ENCODE measurements around the gene ESR1. TPM values are rescaled to one million over a fixed set of nuclear protein-coding genes. Genes with fewer than 3 reads are reported as not detected.

ESR1 gene
- total RNA-seq, 4 donors from 2014 or later, result 0.83 to 1.8 (median 1.3) TPM

DNA sequence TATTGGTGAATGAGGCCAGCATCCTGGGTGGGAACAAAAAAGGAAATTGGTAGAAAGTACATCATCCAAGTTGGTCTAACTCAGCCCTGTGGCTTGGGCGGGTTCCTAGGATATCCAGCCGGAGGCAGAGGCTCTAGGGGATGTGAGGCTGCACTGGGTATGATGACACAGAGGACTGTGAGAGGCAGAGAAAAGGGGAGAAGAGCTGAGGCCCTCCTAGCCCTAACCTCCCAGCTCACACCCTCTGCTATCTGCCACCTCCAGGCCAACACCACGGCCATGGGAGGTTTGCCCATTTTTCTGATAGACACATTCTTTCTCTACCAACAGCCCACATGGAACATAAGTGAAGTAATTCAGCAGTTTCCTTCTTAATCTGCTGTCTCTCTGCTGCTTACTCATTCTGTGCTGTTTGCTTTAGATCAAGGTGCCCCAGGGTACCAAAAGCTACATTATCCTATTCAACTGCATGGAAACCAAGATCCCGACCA lies 284.4 kb downstream of the ESR1 start:
- peaks cover 0 to 16% (median 9%) of the 10 kb centered on the region in 4 donors for H3K4me1 ChIP-seq
- 87% methylated on average over 4 of the region's 4 CpGs for WGBS
- H3K27me3 ChIP-seq, result no peaks in the 10 kb centered on the region
- intact Hi-C loops (cut with DNase I), result no loop called here
- H3K27ac ChIP-seq (replicated peaks in 1 of 4), result no peak overlapping the region
- no peak for DNase-seq (ENCODE audit: extremely low spot score)
- TF ChIP-seq EP300 (IDR thresholded peaks at IDR 0.05) (no peak), POLR2AphosphoS5 (IDR thresholded peaks at IDR 0.05) (no peak), POLR2A (IDR thresholded peaks at IDR 0.05; ENCODE audit: low read depth) (no peak)
- TF ChIP-seq, protein P1, sequence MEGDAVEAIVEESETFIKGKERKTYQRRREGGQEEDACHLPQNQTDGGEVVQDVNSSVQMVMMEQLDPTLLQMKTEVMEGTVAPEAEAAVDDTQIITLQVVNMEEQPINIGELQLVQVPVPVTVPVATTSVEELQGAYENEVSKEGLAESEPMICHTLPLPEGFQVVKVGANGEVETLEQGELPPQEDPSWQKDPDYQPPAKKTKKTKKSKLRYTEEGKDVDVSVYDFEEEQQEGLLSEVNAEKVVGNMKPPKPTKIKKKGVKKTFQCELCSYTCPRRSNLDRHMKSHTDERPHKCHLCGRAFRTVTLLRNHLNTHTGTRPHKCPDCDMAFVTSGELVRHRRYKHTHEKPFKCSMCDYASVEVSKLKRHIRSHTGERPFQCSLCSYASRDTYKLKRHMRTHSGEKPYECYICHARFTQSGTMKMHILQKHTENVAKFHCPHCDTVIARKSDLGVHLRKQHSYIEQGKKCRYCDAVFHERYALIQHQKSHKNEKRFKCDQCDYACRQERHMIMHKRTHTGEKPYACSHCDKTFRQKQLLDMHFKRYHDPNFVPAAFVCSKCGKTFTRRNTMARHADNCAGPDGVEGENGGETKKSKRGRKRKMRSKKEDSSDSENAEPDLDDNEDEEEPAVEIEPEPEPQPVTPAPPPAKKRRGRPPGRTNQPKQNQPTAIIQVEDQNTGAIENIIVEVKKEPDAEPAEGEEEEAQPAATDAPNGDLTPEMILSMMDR (IDR thresholded peaks at IDR 0.05), result no peak
- no peaks in the 10 kb centered on the region for H3K9me3 ChIP-seq
- H3K36me3 ChIP-seq, result no peaks in the 10 kb centered on the region
- no peak overlapping the region for H3K4me3 ChIP-seq

DNA sequence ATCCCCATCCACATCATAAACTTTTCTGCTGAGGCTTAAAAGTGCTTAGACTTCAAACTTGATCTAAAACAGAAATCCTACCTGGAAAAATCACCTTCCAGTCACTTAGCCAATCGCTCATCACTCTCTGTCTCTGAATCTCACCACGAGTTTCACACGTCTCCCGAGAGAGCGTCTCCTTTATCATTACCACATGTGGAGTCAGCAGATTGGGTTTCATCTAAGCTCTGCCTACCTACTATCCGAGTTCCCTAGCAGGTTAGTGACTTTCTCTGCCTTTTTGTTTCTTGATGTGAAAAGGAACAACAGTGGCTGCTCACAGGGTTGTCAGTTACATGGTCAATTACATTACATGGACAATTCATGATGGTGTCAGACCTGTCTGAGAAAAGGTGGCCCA lies 286.2 kb downstream of the ESR1 start:
- TF ChIP-seq POLR2A (IDR thresholded peaks at IDR 0.05; ENCODE audit: low read depth) (no peak), EP300 (IDR thresholded peaks at IDR 0.05) (no peak), POLR2AphosphoS5 (IDR thresholded peaks at IDR 0.05) (no peak)
- TF ChIP-seq, protein P1 (IDR thresholded peaks at IDR 0.05), result no peak
- Histone ChIP-seq H3K36me3 (no peaks in the 10 kb centered on the region), H3K27me3 (no peaks in the 10 kb centered on the region), H3K27ac (replicated peaks in 1 of 4) (no peak overlapping the region), H3K9me3 (no peaks in the 10 kb centered on the region), H3K4me1 (peaks cover 0 to 16% (median 9%) of the 10 kb centered on the region in 4 donors), H3K4me3 (no peak overlapping the region)
- WGBS, result 70% methylated on average over 6 of the region's 6 CpGs
- no peak for DNase-seq (ENCODE audit: extremely low spot score)
- intact Hi-C loops (cut with DNase I), result no loop called here

DNA sequence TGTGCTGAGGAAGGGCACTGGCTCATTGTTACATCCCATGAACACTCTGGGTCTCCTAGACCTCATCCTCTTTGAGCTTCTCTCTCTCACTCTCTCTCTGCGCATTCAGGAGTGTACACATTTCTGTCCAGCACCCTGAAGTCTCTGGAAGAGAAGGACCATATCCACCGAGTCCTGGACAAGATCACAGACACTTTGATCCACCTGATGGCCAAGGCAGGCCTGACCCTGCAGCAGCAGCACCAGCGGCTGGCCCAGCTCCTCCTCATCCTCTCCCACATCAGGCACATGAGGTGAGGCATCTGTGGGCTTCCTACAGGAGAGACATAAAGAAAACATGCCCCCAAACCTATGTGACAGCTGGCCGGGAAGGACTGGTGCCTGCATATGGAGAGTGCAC lies 286.8 kb downstream of the ESR1 start:
- Histone ChIP-seq H3K4me1 (peaks cover 0 to 16% (median 9%) of the 10 kb centered on the region in 4 donors), H3K9me3 (no peaks in the 10 kb centered on the region), H3K27me3 (no peaks in the 10 kb centered on the region), H3K36me3 (no peaks in the 10 kb centered on the region), H3K4me3 (no peak overlapping the region), H3K27ac (replicated peaks in 1 of 4) (peak overlapping the region in 1 of 4 donors; percentile 59)
- 89% methylated on average over 2 of the region's 4 CpGs for WGBS
- TF ChIP-seq EP300 (IDR thresholded peaks at IDR 0.05), result no peak
- TF ChIP-seq POLR2A (IDR thresholded peaks at IDR 0.05; ENCODE audit: low read depth), result no peak
- no peak for TF ChIP-seq POLR2AphosphoS5 (IDR thresholded peaks at IDR 0.05)
- TF ChIP-seq, protein P1 (IDR thresholded peaks at IDR 0.05), result no peak
- no peak for DNase-seq (ENCODE audit: extremely low spot score)
- intact Hi-C loops (cut with DNase I), result no loop called here

DNA sequence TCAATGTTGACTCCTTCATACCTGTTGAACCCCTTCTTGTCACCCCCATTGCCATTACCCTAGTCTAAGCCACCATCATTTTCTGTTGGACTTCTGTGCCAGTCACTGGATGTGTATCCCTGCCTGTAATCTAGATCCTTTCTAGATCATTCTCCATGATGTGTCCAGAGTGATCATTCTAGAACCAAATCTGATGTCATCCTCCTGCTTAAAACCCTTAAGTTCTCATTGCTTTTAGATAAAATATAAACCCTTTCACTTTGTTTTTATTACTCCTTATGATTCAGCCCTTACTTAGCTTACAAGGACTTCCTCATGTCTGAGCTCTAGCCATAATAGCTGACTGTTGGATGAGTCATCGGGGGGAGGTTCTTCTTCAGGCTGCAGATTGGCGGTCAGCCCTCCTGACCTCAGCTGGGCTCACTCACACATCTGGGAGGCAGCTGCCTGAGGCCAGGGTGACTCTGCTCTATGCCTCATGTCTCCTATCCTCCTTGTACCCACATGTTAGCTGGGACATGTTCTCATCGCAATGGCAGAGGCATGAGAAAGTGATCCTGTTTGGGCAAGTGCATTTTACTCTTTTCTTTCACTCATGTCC lies 287.6 kb downstream of the ESR1 start:
- Histone ChIP-seq H3K9me3 (no peaks in the 10 kb centered on the region), H3K27me3 (no peaks in the 10 kb centered on the region), H3K36me3 (no peaks in the 10 kb centered on the region), H3K4me3 (no peak overlapping the region), H3K4me1 (peaks cover 0 to 22% (median 14%) of the 10 kb centered on the region in 4 donors), H3K27ac (replicated peaks in 1 of 4) (peak overlapping the region in 3 of 4 donors; percentile 35 to 59 (median 49))
- DNase-seq (ENCODE audit: extremely low spot score), result peak; percentile 92
- WGBS, result 61% methylated on average over 3 of the region's 3 CpGs
- TF ChIP-seq, protein P1 (IDR thresholded peaks at IDR 0.05), result no peak
- peak; percentile 54 to 55 for TF ChIP-seq POLR2AphosphoS5 (IDR thresholded peaks at IDR 0.05)
- intact Hi-C loops (cut with DNase I), result no loop called here

Measured in esophagus muscularis mucosa (tissue), 4 donors.